Fibroblast of the conjunctiva (primary cell): ENCODE results near the gene ADAMTS16.
A peak's percentile ranks its signal among the peaks of the same experiment; 100 is the strongest.

Experiments used
- DNase-seq: peaks from one replicate; pipeline ENCODE4 v3.0.0-alpha.2; 2010; ENCODE audit warnings: low read depth

Gene ADAMTS16

DNA sequence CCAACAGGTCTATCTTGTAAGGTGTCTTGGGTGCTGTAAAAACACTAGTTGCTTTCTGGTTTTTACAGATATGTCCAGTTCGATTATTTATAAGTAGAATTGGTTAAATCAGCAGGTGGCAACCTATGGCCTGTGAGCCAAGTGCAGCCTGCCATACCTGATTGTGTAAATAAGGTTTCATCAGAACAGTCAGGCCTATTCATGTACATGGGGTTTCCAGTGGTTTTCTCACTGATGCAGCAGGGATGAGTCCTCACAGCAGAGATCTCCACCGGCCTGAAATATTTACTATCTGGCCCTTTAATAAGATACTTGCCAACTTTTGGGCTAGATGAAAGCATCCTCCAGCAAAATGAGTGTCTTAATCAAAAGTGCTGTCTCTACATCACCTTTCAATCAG, 149.4 kb downstream of the ADAMTS16 start:
- DNase-seq, result no peak

DNA sequence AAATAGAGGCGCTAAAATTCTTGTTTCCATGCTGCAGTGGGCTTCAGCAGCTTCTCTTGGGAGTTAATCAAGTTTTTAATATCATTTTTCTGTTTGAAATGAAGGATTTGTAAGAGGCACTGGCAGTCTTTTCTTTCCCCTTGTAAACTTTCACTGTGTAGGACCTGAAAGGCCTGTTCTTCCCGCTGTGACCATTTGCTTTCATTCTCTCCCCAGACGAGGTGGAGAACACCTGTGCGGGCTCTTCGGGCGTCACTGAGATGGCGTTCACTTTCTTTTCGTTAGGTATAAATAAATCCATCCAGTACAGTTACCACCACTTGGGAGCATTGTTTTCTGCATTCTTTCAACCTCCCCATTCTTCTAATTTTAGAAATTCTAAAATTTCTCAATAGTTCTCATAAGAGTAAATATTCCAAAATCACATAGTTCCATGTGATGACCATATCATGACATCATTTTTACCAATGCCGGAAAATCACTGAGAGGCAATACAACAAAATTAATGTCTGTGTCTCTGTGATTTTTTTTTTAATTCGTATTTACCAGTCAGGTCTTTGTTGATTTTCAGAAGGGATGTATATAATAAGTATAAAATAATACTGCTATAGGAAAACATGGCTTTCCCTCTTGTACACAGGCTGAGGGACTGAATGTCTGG, 150.7 kb downstream of the ADAMTS16 start:
- DNase-seq, result no peak

DNA sequence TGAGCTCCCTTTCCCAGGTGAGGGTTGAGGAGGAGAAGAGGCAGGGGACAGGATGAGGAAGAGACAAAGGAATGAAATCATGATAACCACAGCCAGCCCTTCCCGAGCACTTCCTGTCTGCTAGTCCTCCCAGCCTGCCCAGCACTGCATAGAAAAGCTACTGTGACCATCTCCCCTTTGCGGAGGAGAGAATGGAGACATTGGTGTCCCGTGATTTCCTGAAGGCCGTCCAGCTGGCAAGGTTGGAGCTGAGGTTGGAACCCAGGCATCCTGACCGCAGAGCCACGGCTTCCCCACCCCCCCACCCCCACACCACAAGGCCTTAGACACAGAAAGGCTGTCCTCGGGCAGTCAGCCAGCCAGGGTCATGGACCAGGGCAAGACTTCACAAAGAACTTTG, 151.2 kb downstream of the ADAMTS16 start:
- DNase-seq, result no peak

DNA sequence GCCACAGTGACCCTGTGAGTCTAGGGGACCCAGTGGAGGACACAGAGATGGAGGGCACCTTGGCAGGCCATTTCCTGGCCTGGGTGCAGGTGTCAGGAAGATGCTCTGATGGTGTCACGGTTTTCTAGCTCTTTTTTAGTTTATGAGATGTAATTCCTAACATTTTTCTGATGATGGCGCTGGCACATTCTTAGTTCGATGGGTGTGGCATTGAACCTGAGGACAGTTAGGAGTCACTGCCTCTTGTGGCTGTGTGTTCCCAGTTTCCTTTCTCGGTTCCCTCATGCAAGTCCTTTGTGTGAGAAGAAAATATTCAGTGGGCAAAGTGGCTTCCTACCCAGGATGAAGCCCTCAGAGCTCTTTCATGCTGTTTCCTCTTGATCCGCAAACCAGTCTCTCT, 152.9 kb downstream of the ADAMTS16 start:
- DNase-seq, result no peak

DNA sequence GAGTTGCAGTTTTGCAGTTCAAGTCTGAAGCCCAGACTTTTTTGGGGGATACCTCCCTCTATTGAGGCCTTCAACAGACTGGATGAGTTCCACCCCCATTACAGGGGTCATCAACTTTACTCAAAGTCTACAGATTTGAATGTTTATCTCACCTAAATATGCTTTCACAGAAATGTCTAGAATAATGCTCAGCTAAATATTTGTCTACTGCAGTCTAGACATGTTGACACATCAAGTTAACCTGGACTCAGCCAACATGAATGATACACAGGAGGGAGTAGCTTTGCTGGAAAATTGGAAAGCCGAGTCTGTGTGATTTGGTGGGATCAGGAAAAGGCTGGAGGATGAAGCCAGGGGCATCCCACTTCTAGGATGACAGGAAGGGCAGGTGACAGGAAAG, 154.3 kb downstream of the ADAMTS16 start:
- no peak for DNase-seq

DNA sequence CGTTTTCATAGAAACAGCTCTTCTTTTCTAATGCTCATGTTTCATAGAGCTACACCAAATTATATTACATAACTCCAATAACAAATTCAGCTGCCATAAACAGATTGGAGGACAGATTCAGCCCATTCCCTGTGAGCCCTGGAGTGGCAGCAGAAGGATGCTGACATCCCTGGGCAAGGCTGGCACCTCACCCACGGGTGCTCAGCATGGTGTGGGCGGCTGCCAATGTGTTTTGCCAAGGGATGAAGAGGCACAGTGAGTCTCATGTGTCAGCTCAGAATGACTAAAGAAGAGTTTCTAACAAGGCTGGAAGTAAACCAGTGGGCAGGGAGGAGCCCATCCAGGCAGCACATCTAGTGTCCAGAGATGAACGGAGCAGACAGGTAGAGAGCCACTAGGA, 155.2 kb downstream of the ADAMTS16 start:
- DNase-seq, result no peak

DNA sequence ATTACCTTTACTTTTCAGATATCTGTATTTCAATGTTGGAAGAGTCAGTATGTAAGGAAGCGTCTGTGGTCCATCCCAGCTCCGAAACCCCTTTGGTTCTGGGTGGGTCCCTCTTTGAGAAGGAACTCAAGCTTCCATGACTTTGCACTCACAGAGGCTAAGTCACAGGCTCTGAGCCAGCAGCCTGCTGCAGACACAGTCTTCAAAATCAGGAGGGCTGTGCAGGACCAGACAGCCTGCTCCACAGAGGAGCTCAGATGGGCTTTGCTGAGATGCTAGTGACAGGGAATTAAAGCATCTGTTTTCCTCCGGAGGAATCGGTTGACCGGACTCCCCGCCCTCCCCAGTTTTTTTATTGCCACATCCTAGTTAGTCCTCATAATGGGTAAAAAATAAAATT, 155.9 kb downstream of the ADAMTS16 start:
- DNase-seq, result no peak

DNA sequence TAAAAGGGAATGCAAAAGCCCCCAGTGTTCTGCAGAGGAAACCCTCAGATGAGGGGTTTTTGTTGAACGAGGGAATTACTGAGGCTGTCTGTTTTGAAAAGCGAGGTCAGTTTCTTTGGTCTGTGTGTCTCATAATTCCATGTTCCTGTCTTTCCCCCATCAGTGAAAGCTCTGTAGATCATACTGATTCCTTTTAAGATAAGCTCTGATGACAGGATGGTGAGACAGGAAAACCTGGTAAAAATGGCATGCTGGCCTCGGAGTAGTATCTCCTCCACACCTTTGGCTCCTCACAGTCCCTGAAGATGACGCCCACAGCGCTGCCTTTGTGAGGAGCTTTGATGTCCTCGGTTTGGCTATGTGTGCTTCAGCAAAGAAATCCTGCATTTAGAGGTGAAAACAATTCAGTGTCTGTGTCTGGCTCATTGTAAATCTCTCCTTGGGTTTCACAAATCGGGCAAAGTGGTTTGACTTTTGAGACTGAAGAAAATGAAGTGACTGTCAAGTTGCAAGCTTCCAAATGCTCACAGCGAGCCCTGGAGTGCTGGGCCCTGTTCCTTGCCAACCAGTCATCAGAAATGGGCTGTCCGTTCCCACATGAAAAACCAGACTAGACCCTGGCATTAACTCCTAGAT, 157.4 kb downstream of the ADAMTS16 start:
- DNase-seq, result no peak

DNA sequence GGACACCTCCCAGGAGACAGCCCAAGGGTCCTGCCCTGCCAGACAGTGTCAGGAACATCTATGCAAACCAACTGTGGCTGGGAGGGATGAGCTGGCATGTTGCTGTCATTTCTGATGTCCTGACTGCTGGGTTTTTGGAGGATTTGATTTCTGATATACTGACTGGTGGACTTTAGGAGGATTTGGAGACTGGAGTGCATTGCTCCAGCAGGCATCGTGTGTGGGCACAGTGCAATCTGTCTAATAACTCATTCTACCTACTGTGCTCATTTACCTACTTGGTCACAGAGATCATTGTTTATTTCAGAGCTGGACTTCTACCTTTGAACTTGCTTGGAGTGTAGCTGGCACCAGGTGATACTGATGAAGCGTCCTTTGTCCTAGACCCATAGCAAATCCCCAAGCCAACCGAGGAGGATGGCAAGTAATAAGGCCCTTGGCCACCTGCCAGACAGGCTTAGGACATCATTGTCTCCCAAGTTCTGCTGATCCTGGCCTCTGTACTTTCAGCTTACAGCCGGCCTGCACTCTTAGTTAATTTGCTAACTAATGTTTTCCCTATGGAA, 158.0 kb downstream of the ADAMTS16 start:
- DNase-seq, result no peak

DNA sequence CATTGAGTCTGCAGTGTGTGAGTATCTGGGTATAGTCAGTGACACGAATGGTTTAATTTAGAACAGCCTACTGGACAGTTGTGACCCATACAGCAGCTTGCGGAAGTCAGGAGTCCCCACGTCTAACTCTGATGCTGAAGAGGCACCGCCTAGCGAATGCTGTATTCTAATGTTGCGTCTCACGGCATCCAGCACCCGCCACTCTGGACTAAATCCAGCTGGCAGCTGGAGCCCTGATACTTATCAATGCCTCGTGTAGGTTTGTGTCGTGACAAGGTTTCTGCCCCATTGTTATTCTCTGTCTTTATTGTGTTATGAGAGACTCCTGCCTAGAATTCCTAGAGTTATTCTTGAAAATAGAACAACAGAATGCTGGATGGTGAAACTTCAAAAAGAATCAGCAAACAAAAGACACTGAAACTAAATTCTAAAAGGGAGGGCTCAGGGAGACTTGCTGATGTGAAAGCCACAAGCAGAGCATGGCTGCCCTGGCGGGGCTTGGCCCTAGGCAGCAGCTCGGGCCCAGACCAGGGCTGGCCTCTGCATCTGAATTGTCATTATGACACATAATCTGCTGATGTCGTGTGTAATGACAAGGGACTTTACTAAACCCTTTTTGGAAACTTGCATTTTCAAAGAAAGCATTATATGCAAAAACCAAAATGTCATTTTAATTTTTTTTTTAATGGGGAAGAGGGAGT, 158.9 kb downstream of the ADAMTS16 start:
- no peak for DNase-seq

DNA sequence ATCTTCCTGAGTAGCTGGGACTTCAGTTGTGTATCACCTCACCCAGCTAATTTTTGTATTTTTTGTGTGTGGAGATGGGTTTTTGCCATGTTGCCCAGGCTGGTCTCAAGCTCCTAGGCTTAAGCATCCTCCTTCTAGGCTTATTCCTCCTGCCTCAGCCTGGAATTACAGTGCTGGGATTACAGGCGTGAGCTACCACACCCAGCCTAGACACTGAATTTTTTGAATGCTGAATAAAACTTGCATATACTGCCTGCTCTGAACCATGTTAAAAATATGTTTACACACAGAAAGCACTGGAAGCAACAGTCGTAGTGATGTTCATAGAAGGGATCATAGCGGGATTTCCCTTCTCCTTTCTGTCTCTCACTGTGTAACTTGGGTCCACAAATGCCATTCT, 161.0 kb downstream of the ADAMTS16 start:
- DNase-seq, result no peak

DNA sequence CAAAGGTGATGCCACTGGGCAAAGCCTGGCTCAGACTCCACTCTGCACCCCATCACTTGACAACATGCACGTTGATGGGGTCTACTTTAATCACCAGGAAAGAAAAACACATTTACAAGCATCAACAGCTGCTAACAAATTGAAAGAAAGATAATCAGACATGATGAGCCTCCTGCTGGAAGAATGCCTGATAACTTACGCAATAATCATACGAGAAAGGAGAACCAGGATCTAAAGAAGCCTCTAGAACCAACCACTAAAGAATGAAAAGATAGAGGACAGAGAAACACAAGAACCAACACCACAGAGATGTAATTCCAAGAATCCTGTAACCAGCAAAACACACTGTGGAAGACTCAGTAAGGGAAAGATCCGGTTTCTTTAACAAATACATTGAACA, 162.1 kb downstream of the ADAMTS16 start:
- DNase-seq, result no peak

DNA sequence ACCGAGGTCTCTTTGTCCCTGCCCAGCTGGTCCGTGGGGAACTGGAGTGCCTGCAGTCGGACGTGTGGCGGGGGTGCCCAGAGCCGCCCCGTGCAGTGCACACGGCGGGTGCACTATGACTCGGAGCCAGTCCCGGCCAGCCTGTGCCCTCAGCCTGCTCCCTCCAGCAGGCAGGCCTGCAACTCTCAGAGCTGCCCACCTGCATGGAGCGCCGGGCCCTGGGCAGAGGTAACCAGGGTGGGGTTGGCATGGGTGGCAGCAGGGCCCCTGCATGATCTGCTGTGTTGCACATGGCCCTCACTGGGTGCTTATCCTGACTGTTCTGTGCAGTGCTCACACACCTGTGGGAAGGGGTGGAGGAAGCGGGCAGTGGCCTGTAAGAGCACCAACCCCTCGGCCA, 163.1 kb downstream of the ADAMTS16 start:
- DNase-seq, result no peak

DNA sequence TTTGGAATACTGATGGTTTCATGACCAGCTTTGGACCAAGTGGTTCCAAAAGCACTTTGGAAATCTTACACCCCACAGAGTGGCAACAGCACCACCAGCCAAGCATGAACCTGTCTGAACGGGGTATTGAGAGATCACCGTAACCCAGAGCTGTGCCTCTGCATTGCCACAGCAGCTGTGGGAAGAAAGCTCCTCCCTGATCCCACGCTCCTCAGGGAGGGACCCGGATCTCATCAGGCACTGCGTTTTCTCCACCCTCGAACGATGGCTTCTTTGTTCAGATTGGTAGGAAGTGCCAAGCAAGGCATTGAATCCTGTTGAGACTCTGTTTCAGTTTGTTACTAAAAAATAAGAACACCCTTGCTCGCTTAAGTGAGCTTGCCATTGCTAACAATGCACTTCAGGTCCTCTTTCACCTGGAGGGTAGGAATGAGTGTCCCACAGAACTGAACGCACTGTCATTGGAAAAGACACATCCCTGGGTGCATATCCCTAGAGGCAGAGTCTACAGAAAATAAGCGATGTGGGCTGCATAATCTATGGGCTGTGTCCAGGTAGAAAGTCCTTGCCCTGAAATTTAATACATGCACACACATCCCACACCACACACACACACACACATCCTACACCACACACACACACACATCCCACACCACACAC, 164.4 kb downstream of the ADAMTS16 start:
- no peak for DNase-seq

DNA sequence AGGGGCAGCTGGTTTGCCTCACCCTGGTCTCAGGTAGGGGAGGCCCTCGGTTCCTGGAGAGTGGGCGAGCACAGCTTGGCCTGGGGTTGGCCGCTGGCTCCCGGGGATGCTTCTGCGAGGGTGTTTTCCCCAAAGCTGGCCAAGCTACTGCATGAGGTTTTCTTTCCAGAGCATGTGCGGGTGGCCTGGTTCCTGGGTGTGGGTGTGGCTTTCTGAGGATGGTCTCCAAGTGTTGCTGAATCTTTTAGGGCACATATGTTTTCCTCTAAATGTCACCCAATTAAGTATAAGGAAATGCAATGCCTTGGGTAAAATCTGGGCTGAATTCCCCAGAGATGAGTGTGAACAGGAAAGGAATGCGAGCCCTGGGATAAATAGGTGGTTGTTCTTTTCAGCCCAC, 166.6 kb downstream of the ADAMTS16 start:
- DNase-seq, result peak; percentile 12

DNA sequence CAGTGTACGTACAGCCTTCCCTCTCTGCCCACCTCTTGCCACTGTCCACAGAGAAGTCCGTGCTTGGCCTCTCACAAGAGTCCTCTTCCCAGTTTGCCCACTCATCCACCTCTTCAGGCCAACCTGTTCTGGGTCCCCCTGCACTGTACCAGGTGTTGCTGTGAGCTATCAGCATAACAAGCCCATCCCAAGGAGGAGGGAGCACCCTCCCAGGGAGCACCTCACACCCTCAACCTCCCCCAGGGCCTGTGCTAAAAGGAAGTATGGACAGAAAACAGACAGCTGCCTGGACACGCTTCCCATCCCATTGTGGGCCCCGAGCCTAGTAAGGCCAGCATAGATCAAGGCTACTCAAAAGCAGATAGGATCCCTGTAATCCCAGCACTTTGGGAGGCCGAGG, 168.2 kb downstream of the ADAMTS16 start:
- DNase-seq, result no peak

DNA sequence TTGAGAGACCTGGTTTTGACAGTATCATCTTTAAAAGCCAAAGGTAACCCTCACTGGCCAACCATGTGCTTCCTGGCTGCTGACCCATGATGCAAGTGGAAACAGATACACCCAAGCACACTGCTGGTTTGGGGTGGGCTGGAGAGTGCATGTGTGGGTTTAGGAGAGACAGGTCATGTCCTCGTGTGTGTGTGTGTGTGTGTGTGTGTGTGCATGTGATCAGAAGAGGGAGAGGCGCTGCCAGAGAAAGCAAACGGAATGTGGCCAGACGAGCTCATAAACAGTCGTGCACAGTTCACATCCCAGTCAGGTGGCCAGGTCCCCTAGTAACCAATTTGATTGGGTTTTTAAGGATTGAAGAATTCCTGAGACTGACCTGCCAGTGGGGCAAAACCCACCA, 169.5 kb downstream of the ADAMTS16 start:
- no peak for DNase-seq

DNA sequence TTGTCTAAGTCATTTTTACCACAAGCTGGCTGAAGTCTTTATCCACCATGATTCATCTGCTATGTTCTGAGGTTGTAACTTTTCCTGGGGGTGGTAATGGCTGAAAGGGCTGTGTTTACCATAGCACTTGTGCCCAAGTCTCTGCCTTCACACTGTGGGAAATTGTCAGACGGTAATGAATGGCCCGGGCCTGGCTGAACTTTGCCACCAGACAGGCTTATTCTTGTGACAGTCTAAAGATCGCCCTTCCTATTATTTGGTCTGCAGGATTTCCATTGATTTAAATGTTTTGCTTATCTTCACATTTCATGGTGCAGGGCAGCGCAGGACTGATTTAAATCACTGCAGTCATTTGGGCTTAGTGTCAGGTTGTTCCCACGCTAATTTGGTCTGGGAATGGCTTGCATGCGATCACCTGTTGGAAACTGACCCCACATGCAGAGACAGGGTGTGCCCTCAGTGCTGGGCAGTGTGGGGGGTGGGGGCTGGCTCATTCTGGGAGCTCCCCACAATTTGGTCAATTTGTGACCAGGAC, 173.0 kb downstream of the ADAMTS16 start:
- no peak for DNase-seq

DNA sequence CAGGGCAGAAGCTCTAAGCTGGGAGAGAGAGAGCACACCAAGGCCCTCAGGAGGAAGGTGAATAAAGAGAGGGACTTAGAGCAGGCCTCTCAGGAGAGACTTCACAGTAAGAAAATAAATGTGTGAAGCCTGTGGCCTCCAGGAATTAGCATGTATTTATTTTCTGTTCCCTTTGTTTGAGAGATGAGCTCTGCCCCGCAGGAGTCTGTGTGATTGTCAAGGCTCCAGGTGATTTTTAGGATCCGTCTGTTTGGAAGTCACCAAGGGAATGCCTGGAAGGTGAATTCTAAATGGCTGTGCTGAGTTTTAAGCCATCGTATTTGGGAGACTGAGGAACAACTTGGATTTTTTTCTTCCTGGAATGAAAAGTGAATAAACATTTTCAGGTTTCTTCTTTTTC, 174.0 kb downstream of the ADAMTS16 start:
- DNase-seq, result no peak

DNA sequence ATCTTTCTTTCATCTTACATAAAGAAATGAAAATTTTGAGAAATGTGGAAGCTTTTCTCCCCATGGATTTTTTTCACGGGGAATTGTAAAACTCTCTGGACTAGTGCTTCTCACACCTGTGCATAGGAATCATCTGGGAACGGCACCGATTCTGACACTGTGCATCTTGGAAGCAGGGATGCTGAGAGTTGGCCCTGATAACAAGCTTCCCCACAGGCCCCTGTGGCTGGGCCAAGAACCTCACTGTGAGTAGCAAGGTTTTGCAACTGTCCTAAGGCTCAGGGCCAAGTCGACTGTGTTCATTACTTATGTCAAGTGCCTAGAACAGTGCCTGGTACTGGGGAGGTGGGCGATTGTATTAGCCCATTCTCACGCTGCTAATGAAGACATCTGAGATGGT, 174.5 kb downstream of the ADAMTS16 start:
- DNase-seq, result no peak

DNA sequence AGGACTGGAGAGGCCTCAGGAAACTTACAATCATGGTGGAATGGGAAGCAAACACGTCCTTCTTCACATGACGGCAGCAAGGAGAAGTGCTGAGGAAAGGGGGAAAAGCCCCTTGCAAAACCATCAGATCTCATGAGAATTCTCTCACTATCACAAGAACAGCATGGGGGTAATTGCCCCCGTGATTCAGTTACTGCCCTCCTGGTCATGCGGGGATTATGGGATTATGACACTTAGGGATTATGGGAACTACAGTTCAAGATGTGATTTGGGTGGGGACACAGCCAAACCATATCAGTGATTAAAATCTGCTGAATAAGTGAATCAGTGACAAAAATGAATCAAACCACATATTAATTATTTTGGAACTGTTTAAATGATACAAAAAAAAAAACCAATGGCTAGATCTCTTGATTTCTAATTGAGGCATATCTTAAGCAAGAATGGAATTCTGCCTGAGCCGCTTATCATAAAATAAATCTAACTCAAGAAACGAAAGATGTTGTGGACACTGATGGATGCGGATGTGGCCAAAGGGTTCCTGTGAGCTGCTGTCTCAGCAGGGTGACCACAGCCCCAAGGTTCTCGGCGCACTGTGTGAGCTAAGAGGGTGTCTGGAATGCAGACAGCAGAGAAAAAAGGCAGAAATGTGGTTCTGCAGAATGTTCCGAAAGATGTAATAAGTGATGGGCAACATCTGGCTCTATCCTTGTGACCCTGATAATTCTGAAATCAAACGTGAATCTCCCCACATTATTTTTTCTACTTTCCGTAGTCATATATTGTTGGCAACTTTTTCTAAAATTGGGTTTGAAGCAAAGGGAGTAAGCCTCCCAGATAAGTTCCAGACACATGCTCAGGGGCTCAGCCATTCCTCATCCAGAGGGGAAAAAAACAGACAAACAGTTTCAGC, 175.2 kb downstream of the ADAMTS16 start:
- no peak for DNase-seq
